Mesothelial cell of epicardium (in vitro differentiated cells): ENCODE data around the gene INSIG2. TPM values are rescaled to one million over a fixed set of nuclear protein-coding genes. Genes with fewer than 3 reads are reported as not detected.

Experiments used
- DNase-seq, 2 experiments: peaks; one replicate each; pipeline ENCODE4 v3.0.0; 2021; ENCODE audit warnings: low spot score in 2 of 2; ENCODE audit not compliant: unreplicated experiment in 2 of 2
- H3K27ac Mint-ChIP-seq: 2 replicates; pipeline ENCODE4 v1.8.0; 2021; ENCODE audit warnings: mixed read lengths
- H3K27me3 Mint-ChIP-seq: 2 replicates; pipeline ENCODE4 v1.8.0; 2021; ENCODE audit warnings: low read depth, mixed read lengths
- H3K36me3 Mint-ChIP-seq: 2 replicates; pipeline ENCODE4 v1.8.0; 2021; ENCODE audit warnings: mixed read lengths
- H3K4me1 Mint-ChIP-seq: 2 replicates; pipeline ENCODE4 v1.8.0; 2021; ENCODE audit warnings: mixed read lengths
- H3K4me3 Mint-ChIP-seq: 2 replicates; pipeline ENCODE4 v1.8.0; 2021; ENCODE audit warnings: mild to moderate bottlenecking, moderate library complexity, mixed read lengths
- H3K9me3 Mint-ChIP-seq: 2 replicates; pipeline ENCODE4 v1.8.0; 2021; ENCODE audit warnings: mixed read lengths
- total RNA-seq: library from RNA; stranded (reverse); gene quantifications from 3 replicates; pipeline ENCODE4 v1.2.1, GENCODE V29; 2021
- TF ChIP-seq, protein P1 (sequence below): fragments of 200-600 bp; sonication (generic); IDR thresholded peaks from one replicate; pipeline ENCODE4 v1.5.0; 2021; ENCODE audit warnings: antibody characterized with exemption; ENCODE audit not compliant: unreplicated experiment

Gene INSIG2
- total RNA-seq, 1 donor from 2014 or later = 22.5 TPM

GRCh38 chr2:118150294-118150693 lies 62.0 kb downstream of the INSIG2 start:
- no peak for DNase-seq
- peaks cover 12% of the 10 kb centered on the region for H3K27me3 Mint-ChIP-seq
- no peak overlapping the region for H3K27ac Mint-ChIP-seq
- TF ChIP-seq, protein P1, sequence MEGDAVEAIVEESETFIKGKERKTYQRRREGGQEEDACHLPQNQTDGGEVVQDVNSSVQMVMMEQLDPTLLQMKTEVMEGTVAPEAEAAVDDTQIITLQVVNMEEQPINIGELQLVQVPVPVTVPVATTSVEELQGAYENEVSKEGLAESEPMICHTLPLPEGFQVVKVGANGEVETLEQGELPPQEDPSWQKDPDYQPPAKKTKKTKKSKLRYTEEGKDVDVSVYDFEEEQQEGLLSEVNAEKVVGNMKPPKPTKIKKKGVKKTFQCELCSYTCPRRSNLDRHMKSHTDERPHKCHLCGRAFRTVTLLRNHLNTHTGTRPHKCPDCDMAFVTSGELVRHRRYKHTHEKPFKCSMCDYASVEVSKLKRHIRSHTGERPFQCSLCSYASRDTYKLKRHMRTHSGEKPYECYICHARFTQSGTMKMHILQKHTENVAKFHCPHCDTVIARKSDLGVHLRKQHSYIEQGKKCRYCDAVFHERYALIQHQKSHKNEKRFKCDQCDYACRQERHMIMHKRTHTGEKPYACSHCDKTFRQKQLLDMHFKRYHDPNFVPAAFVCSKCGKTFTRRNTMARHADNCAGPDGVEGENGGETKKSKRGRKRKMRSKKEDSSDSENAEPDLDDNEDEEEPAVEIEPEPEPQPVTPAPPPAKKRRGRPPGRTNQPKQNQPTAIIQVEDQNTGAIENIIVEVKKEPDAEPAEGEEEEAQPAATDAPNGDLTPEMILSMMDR = no peak
- no peaks in the 10 kb centered on the region for H3K36me3 Mint-ChIP-seq
- no peak overlapping the region for H3K4me3 Mint-ChIP-seq
- H3K4me1 Mint-ChIP-seq = peaks cover 4% of the 10 kb centered on the region
- no peaks in the 10 kb centered on the region for H3K9me3 Mint-ChIP-seq

- Mint-ChIP-seq H3K27me3 (peaks cover 13% of the 10 kb centered on the region), H3K9me3 (peaks cover 8% of the 10 kb centered on the region), H3K4me1 (peaks cover 4% of the 10 kb centered on the region), H3K4me3 (no peak overlapping the region), H3K36me3 (no peaks in the 10 kb centered on the region), H3K27ac (no peak overlapping the region)
- DNase-seq = no peak
- TF ChIP-seq, protein P1 = no peak
Observed at GRCh38 chr2:118151831-118152230, 63.6 kb downstream of the INSIG2 start.

DNA sequence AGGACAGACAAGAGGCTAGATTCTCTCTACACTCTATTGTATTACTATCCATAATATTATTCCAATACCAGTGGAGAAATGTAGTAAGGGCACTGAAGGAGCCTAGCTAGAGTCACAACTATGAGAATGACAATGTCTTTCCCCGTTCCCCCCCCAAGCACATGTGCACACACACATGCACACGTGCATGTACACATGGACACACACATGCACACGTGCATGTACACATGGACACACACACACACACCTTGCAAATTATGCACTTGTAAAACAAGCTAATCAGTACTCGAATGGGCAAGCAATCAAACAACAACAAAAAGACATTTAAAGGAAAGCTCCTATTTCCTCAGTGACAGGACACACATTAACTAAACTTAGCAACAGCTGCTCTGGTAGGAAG lies 65.2 kb downstream of the INSIG2 start:
- Mint-ChIP-seq H3K27ac (no peak overlapping the region), H3K4me3 (no peak overlapping the region), H3K36me3 (no peaks in the 10 kb centered on the region), H3K4me1 (peaks cover 4% of the 10 kb centered on the region), H3K27me3 (peaks cover 19% of the 10 kb centered on the region), H3K9me3 (peaks cover 15% of the 10 kb centered on the region)
- no peak for DNase-seq
- TF ChIP-seq, protein P1 = no peak

DNA sequence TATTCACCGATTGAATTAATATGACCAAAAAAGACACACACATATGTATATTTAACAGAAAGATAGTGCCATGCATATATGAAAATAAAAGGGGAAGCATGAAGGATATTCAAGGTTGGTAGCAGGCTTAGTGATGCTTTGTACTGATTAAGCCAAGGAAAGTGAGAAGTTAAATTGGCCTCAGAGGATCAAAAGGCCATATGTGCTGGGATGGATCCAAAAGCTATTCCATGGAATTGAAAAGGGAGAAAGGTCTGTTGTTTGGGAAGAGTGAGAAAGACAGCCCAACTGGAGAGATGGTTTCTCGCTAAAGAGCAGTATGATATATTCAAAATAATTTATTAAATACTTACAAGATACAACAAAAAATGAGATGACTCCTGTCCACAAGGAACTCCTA lies 65.9 kb downstream of the INSIG2 start:
- H3K4me1 Mint-ChIP-seq = no peaks in the 10 kb centered on the region

More for the DNA sequence above, 65.9 kb downstream of the INSIG2 start:
- Mint-ChIP-seq H3K27ac (no peak overlapping the region), H3K4me3 (no peak overlapping the region), H3K9me3 (peaks cover 15% of the 10 kb centered on the region), H3K36me3 (no peaks in the 10 kb centered on the region), H3K27me3 (peaks cover 25% of the 10 kb centered on the region)
- TF ChIP-seq, protein P1 = no peak
- no peak for DNase-seq

Other genes with a start within 250 kb of the INSIG2 start
- 46.5 to 47.5 TPM (median 46.9 TPM) in 3 replicates for gene CCDC93, start 74.4 kb upstream of the INSIG2 start, total RNA-seq